Esophagus muscularis mucosa (tissue), 3 donors: ENCODE data around the gene ZDHHC8.

Experiments used
- EP300 ChIP-seq: sonication (generic); formaldehyde crosslinking; IDR thresholded peaks from one replicate; pipeline ENCODE4 v1.6.1; 2017; ENCODE audit warnings: antibody characterized with exemption
- TF ChIP-seq, protein P1 (sequence below), 3 experiments: fragments of 200-600 bp in 2 of 3; fragments of 450-650 bp in 1 of 3; sonication (generic) in 2 of 3; IDR thresholded peaks; one replicate each; pipeline ENCODE4 v1.5.1; 2017 to 2019; ENCODE audit warnings: antibody characterized with exemption in 3 of 3, mild to moderate bottlenecking in 2 of 3, moderate library complexity in 1 of 3

DNA sequence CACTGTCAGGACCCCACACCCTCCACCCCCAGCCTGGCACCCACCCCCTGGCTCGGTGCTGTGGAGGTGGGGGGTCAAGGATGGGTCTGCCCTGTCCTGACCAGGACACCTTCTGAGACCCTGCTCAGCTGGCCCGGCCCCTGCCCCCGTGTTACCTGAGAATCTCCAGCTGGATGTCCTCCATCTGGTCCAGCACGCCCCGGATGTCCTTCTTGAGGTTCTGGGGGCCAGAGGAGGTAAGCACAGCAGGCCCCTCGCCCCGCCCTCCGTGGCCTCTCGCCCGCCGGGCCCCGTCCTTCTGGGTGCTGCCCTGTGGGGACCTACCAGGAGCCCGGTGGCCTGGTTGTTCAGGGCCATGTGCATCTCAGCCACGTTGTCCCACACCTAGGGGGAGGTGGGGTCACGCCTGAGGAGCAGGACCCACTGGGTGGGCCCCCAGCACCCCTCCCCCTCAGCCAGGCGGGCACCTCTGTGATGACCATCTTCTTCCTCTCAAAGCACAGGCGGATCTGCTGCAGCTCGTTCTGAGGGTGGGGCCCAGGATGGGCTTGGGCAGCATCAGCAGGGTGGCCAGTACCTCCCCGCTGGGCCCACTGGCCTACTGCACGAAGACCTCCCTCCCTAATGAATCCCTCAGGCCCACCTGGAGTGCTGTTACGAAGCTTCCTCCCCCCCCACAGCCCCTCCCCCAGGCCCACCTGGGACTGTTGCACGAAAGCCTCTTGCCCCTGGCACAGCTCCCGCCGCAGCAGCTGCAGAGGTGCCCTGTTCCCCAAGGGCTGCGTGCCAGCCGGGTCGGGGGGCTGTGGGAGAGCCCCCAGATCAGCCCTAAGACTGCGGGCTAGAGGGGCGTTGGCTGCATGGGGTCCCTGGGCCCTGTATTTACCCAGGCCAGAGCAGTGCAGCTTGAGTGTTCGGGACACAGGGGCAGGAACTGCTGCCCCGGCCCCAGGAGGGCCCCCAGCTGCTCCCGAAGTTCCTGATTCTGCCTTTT is 17.9 kb downstream of the ZDHHC8 start:
- TF ChIP-seq, protein P1, sequence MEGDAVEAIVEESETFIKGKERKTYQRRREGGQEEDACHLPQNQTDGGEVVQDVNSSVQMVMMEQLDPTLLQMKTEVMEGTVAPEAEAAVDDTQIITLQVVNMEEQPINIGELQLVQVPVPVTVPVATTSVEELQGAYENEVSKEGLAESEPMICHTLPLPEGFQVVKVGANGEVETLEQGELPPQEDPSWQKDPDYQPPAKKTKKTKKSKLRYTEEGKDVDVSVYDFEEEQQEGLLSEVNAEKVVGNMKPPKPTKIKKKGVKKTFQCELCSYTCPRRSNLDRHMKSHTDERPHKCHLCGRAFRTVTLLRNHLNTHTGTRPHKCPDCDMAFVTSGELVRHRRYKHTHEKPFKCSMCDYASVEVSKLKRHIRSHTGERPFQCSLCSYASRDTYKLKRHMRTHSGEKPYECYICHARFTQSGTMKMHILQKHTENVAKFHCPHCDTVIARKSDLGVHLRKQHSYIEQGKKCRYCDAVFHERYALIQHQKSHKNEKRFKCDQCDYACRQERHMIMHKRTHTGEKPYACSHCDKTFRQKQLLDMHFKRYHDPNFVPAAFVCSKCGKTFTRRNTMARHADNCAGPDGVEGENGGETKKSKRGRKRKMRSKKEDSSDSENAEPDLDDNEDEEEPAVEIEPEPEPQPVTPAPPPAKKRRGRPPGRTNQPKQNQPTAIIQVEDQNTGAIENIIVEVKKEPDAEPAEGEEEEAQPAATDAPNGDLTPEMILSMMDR (IDR thresholded peaks at IDR 0.05): no peak
- TF ChIP-seq EP300: no peak
